Measurements from ENCODE around the gene FXN. TPM values are rescaled to one million over a fixed set of nuclear protein-coding genes. Genes with fewer than 3 reads are reported as not detected.

Gene FXN
- total RNA-seq, 2 experiments from 2014 or later: 11.4 to 12.2 TPM

DNA sequence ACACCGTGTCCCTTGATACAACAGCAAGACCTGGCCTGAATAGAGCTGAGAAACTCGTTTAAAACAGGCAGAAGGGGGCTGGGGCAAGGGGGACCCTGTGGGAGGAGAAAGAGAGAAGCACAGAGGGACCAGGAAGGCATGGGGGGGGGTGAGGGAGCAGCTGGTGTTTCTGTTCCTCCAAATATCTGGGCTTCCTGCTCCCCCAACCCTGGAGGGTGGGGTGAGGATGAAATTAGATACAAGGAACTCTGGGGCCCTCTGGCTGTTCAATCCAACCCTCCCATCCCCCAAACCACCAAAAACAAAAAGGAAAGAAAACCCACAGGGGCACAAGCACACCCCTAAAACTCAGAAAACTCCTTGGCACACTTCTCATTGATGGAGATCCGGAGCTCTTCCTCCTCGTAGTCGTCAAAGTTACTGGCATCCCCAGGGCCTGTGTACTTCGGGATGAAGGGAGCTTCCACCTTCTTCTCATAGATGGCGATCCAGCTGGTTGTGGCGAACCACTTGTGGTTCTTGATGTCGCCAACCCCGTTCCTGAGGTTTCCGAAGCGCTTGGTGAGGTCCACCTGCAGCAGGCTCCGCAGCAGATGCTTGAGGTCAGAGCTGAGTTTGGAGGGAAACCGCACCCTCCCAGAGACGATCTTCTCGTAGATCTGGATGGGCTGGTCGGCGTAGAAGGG is 22.7 kb upstream of the FXN start:
- peak overlapping the region; percentile 20 for H3K4me3 Mint-ChIP-seq
- DNase-seq (peak; percentile 38), ATAC-seq (ENCODE audit: low read depth) (peak; percentile 18)
- POLR2A ChIA-PET: no interaction called here
- H3K27ac Mint-ChIP-seq: no peak overlapping the region
- no peaks in the 10 kb centered on the region for H3K36me3 Mint-ChIP-seq
- peaks cover 9% of the 10 kb centered on the region for H3K4me1 Mint-ChIP-seq
- peaks cover 64% of the 10 kb centered on the region for H3K27me3 Mint-ChIP-seq
- no peaks in the 10 kb centered on the region for H3K9me3 Mint-ChIP-seq

GRCh38 chr9:69013382-69013727 is 22.2 kb upstream of the FXN start:
- no peak for DNase-seq
- Mint-ChIP-seq H3K4me3 (no peak overlapping the region), H3K27ac (no peak overlapping the region), H3K9me3 (no peaks in the 10 kb centered on the region), H3K36me3 (no peaks in the 10 kb centered on the region), H3K4me1 (peaks cover 9% of the 10 kb centered on the region), H3K27me3 (peaks cover 66% of the 10 kb centered on the region)
- POLR2A ChIA-PET: no interaction called here
- ATAC-seq (ENCODE audit: low read depth): peak; percentile 14

GRCh38 chr9:69014013-69014412 is 21.5 kb upstream of the FXN start, which contains the start of gene PRKACG:
TSS of gene PRKACG (minus strand) at chr9:69014113. CDS start at chr9:69014092, 21 bp downstream.
- Mint-ChIP-seq H3K4me3 (peak within 1 kb of the TSS; percentile 20), H3K27ac (no peak within 1 kb of the TSS), H3K36me3 (no peaks in the 10 kb centered on the region), H3K27me3 (peaks cover 66% of the 10 kb centered on the region), H3K9me3 (no peaks in the 10 kb centered on the region), H3K4me1 (peaks cover 9% of the 10 kb centered on the region)
- POLR2A ChIA-PET: no interaction called here
- DNase-seq (no peak), ATAC-seq (ENCODE audit: low read depth) (no peak)

DNA sequence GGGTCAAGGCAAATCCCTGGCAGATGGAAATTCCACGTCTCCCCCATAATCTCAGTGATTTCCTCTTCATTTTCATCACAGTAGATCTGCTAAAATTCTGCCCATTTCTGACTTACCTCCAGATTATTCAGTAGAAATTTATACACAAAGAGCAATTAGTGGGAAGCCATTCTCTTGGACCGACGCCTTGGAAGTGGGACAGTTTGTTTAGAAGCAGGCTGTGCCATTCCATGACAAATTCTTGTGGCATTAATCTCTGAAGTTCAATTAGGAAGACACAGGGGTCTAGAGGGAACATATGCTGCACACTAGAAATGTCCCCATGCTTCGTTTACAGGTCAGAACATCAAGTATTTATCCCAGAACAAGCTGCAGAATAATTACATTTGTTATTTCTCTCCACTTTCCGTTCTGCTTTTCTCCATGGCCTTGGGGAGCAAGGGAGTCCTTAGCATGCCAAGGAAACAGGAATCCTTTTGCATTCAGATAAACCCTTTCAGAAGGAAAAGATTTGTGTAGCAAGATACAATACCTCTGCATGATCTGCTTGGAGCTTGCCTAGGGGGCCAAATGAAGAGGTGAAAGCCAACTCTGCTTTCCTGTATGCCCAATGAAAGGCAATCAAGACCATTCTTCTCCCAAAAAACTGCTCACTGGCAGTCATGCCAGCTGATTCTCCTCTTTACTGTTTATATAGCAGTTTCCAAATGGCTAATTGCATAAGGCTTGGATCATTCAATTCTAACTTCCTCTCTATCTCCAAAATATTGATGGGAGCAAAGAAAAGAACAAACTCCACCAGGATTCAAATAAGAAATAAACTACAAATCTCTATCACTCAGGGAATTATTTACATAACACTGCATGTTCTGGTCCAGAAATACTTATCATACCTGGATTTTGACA is 19.1 kb upstream of the FXN start:
- DNase-seq (no peak), ATAC-seq (ENCODE audit: low read depth) (no peak)
- POLR2A ChIA-PET: no interaction called here
- no peak overlapping the region for H3K27ac Mint-ChIP-seq
- H3K4me1 Mint-ChIP-seq: peaks cover 23% of the 10 kb centered on the region
- no peaks in the 10 kb centered on the region for H3K36me3 Mint-ChIP-seq
- H3K27me3 Mint-ChIP-seq: peaks cover 51% of the 10 kb centered on the region
- H3K9me3 Mint-ChIP-seq: no peaks in the 10 kb centered on the region
- no peak overlapping the region for H3K4me3 Mint-ChIP-seq

DNA sequence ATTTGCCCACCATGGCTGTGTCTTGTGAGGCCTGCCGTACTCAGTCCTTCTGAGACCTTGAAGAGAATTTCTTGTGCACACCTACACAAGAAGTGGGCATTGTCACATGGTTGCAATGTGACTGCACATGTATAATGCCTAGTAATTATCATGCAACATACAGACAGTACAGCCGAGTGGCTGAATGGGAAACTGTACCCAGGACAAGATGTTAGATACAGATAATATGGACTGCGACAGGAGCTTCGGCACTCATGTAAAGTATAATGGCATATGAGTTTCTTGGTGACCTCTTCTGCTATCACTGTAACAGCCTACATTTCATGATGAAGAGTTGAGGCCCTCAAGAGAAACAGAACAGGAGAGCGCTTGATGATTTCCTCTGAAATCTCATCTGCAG is 16.8 kb upstream of the FXN start:
- Mint-ChIP-seq H3K4me1 (peaks cover 17% of the 10 kb centered on the region), H3K4me3 (no peak overlapping the region), H3K27me3 (peaks cover 37% of the 10 kb centered on the region), H3K9me3 (no peaks in the 10 kb centered on the region), H3K27ac (peak overlapping the region; percentile 14), H3K36me3 (no peaks in the 10 kb centered on the region)
- ATAC-seq (ENCODE audit: low read depth) (no peak), DNase-seq (no peak)
- POLR2A ChIA-PET: no interaction called here

GRCh38 chr9:69019808-69020207 is 15.7 kb upstream of the FXN start:
- peak overlapping the region; percentile 63 for H3K27ac Mint-ChIP-seq
- peaks cover 33% of the 10 kb centered on the region for H3K27me3 Mint-ChIP-seq
- POLR2A ChIA-PET: interaction anchor here (1.1 to 1.3 kb wide), 3 partner anchors 8 to 16 kb away, joined by 3 to 5 read pairs (median 4); partner anchors contain the start of gene FXN
- H3K9me3 Mint-ChIP-seq: no peaks in the 10 kb centered on the region
- H3K36me3 Mint-ChIP-seq: no peaks in the 10 kb centered on the region
- H3K4me3 Mint-ChIP-seq: peak overlapping the region; percentile 20
- peak; percentile 97 for ATAC-seq (ENCODE audit: low read depth)
- peaks cover 22% of the 10 kb centered on the region for H3K4me1 Mint-ChIP-seq
- no peak for DNase-seq

GRCh38 chr9:69020301-69021145 is 15.0 kb upstream of the FXN start:
- Mint-ChIP-seq H3K36me3 (no peaks in the 10 kb centered on the region), H3K27ac (peak overlapping the region; percentile 63)
- POLR2A ChIA-PET: interaction anchor here (1.1 to 1.3 kb wide), 3 partner anchors 8 to 15 kb away, joined by 3 to 5 read pairs (median 4); partner anchors contain the start of gene FXN

DNA sequence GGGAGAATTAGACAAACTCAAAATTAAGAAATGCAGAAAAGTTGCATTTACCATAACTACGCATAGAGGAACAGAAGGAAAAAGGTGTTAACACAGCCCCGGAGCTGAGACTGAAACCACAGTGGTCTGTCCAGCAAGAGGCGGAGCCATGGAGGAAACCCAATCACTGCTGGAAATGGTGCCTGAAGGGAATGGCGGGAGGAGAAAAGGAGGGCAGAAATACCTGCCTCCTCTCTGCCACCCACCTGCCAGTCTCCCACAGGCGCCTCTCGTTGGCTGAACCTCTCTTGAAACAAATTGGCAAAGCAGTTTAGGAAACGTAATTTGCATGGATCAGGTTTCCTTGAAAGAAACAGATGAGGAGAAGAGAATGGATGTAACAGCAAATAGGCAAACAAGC is 11.9 kb upstream of the FXN start:
- Mint-ChIP-seq H3K27me3 (peaks cover 8% of the 10 kb centered on the region), H3K9me3 (no peaks in the 10 kb centered on the region), H3K4me3 (no peak overlapping the region), H3K36me3 (no peaks in the 10 kb centered on the region), H3K27ac (no peak overlapping the region), H3K4me1 (peaks cover 35% of the 10 kb centered on the region)
- POLR2A ChIA-PET: no interaction called here
- DNase-seq (no peak), ATAC-seq (ENCODE audit: low read depth) (no peak)

More at GRCh38 chr9:69020301-69021145, 15.0 kb upstream of the FXN start:
- peaks cover 27% of the 10 kb centered on the region for H3K27me3 Mint-ChIP-seq
- DNase-seq (no peak), ATAC-seq (ENCODE audit: low read depth) (no peak)
- no peak overlapping the region for H3K4me3 Mint-ChIP-seq
- H3K4me1 Mint-ChIP-seq: peaks cover 22% of the 10 kb centered on the region
- H3K9me3 Mint-ChIP-seq: no peaks in the 10 kb centered on the region

DNA sequence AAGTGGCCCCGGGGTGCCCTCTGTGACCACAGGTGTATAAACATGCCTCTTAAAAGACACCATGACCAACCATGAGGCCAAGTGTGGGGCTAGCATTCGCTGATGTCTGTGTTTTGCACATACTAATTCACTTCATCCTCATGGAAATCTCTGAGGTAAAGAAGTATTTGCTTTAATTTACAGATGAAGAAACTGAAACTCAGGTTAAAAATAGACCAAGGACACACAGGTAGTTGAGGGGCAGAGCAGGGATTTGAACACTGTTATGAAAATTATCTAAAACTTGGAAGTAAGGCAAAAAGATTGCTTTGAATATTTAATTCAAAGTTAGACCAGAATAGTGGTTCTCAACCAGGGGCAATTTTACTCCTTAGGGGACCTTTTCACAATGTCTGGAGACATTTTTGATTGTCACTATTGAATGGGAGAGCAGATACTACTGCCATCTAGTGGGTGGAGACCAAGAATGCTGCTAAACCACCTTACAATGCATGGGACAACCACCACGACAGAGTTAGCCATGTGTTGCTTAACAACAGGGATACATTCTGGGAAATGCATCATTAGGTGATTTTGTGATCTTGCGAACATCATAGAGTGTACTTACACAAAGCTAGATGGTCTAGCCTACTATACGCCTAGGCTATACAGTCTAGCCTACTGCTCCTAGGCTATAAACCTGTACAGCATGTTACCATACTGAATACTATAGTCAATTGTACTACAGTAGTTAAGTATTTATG is 8.0 kb upstream of the FXN start:
- peaks cover 12% of the 10 kb centered on the region for H3K36me3 Mint-ChIP-seq
- H3K9me3 Mint-ChIP-seq: peaks cover 7% of the 10 kb centered on the region
- peaks cover 11% of the 10 kb centered on the region for H3K27me3 Mint-ChIP-seq
- peak; percentile 69 for ATAC-seq (ENCODE audit: low read depth)
- POLR2A ChIA-PET: no interaction called here
- H3K27ac Mint-ChIP-seq: no peak overlapping the region
- H3K4me3 Mint-ChIP-seq: peak overlapping the region; percentile 7
- peaks cover 37% of the 10 kb centered on the region for H3K4me1 Mint-ChIP-seq
- no peak for DNase-seq

- DNase-seq (peak; percentile 65), ATAC-seq (ENCODE audit: low read depth) (peak; percentile 71)
- H3K27ac Mint-ChIP-seq: no peak overlapping the region
- H3K36me3 Mint-ChIP-seq: peaks cover 12% of the 10 kb centered on the region
- H3K9me3 Mint-ChIP-seq: peaks cover 7% of the 10 kb centered on the region
- POLR2A ChIA-PET: interaction anchor here (0.7 kb wide), 1 partner anchor 9 kb away, joined by 3 read pairs; no protein-coding TSS in a partner anchor
- H3K4me1 Mint-ChIP-seq: peaks cover 37% of the 10 kb centered on the region
- H3K4me3 Mint-ChIP-seq: peak overlapping the region; percentile 43
- H3K27me3 Mint-ChIP-seq: peaks cover 7% of the 10 kb centered on the region
These were observed 6.8 kb upstream of the FXN start for GRCh38 chr9:69028754-69029153.

GRCh38 chr9:69029535-69029934 is 6.0 kb upstream of the FXN start:
- POLR2A ChIA-PET: no interaction called here
- H3K9me3 Mint-ChIP-seq: peaks cover 7% of the 10 kb centered on the region
- peaks cover 5% of the 10 kb centered on the region for H3K27me3 Mint-ChIP-seq
- H3K36me3 Mint-ChIP-seq: peaks cover 12% of the 10 kb centered on the region
- peak overlapping the region; percentile 43 for H3K4me3 Mint-ChIP-seq
- peaks cover 33% of the 10 kb centered on the region for H3K4me1 Mint-ChIP-seq
- H3K27ac Mint-ChIP-seq: no peak overlapping the region
- ATAC-seq (ENCODE audit: low read depth) (no peak), DNase-seq (no peak)

GRCh38 chr9:69030851-69031645 is 4.5 kb upstream of the FXN start:
- Mint-ChIP-seq H3K36me3 (peaks cover 12% of the 10 kb centered on the region), H3K27ac (no peak overlapping the region), H3K4me1 (peaks cover 36% of the 10 kb centered on the region), H3K9me3 (peaks cover 7% of the 10 kb centered on the region), H3K27me3 (peaks cover 4% of the 10 kb centered on the region), H3K4me3 (no peak overlapping the region)
- no peak for DNase-seq
- POLR2A ChIA-PET: no interaction called here
- no peak for ATAC-seq (ENCODE audit: low read depth)
